GM18498 (cell line): Measurements from ENCODE around the gene BNIP5.
A peak's percentile ranks its signal among the peaks of the same experiment; 100 is the strongest.

Source experiments
- ATAC-seq: cut with Tn5 transposase; IDR thresholded peaks from one replicate; pipeline ENCODE4 v1.9.1; 2021; ENCODE audit warnings: mild to moderate bottlenecking, moderate library complexity; ENCODE audit not compliant: unreplicated experiment

Gene BNIP5

GRCh38 chr6:36326356-36326995 lies 10.2 kb downstream of the BNIP5 start:
- ATAC-seq = no peak

GRCh38 chr6:36324715-36325114 lies 12.0 kb downstream of the BNIP5 start:
- no peak for ATAC-seq

GRCh38 chr6:36324191-36324590 lies 12.5 kb downstream of the BNIP5 start:
- no peak for ATAC-seq

- no peak for ATAC-seq
Measured at GRCh38 chr6:36323062-36323461, 13.6 kb downstream of the BNIP5 start.

- no peak for ATAC-seq
Measured at GRCh38 chr6:36322591-36322990, 14.1 kb downstream of the BNIP5 start.

GRCh38 chr6:36320475-36320874 lies 16.2 kb downstream of the BNIP5 start:
- no peak for ATAC-seq

- no peak for ATAC-seq
Measured at GRCh38 chr6:36319821-36320220, 16.9 kb downstream of the BNIP5 start.

GRCh38 chr6:36319436-36319762 lies 17.3 kb downstream of the BNIP5 start:
- no peak for ATAC-seq

GRCh38 chr6:36318690-36319435 lies 17.8 kb downstream of the BNIP5 start:
- no peak for ATAC-seq

GRCh38 chr6:36317623-36318022 lies 19.1 kb downstream of the BNIP5 start:
- ATAC-seq = no peak

GRCh38 chr6:36315921-36316320 lies 20.8 kb downstream of the BNIP5 start:
- no peak for ATAC-seq

- no peak for ATAC-seq
Measured at GRCh38 chr6:36314221-36315014, 22.3 kb downstream of the BNIP5 start.

- ATAC-seq = no peak
Measured at GRCh38 chr6:36313649-36313936, 23.1 kb downstream of the BNIP5 start.

GRCh38 chr6:36312854-36313648 lies 23.6 kb downstream of the BNIP5 start:
- ATAC-seq = peak; percentile 64

GRCh38 chr6:36309900-36310299 lies 26.8 kb downstream of the BNIP5 start:
- ATAC-seq = no peak

GRCh38 chr6:36309203-36309602 lies 27.5 kb downstream of the BNIP5 start:
- no peak for ATAC-seq

GRCh38 chr6:36308514-36308913 lies 28.2 kb downstream of the BNIP5 start:
- ATAC-seq = no peak

- ATAC-seq = no peak
Measured at GRCh38 chr6:36306375-36306774, 30.3 kb downstream of the BNIP5 start.

GRCh38 chr6:36305885-36306284 lies 30.8 kb downstream of the BNIP5 start:
- no peak for ATAC-seq

- ATAC-seq = peak; percentile 72
Measured at GRCh38 chr6:36302227-36302976, 34.3 kb downstream of the BNIP5 start.

GRCh38 chr6:36301781-36302180 lies 34.9 kb downstream of the BNIP5 start:
- no peak for ATAC-seq
